ENCODE data around the gene CEACAM5.

CEACAM5 gene

GRCh38 chr19:41694831-41695635 is 13.4 kb upstream of the CEACAM5 start:
- CTCF ChIA-PET, result interaction anchor here (1.8 to 2.2 kb wide), 2 partner anchors 11 to 53 kb away, joined by 4 to 6 read pairs; no protein-coding TSS in a partner anchor
- TF ChIP-seq CTCF (IDR thresholded peaks at IDR 0.05; ENCODE audit: control extremely low read depth, extremely low read depth, low read depth, missing control alignments), result no peak

DNA sequence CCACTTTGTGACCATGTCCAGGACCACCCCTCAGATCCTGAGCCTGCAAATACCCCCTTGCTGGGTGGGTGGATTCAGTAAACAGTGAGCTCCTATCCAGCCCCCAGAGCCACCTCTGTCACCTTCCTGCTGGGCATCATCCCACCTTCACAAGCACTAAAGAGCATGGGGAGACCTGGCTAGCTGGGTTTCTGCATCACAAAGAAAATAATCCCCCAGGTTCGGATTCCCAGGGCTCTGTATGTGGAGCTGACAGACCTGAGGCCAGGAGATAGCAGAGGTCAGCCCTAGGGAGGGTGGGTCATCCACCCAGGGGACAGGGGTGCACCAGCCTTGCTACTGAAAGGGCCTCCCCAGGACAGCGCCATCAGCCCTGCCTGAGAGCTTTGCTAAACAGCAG is 12.7 kb upstream of the CEACAM5 start:
- DNase-seq (ENCODE audit: extremely low spot score), result no peak
- ChIA-PET POLR2A (no interaction called here), CTCF (interaction anchor here (2.2 to 2.3 kb wide), 2 partner anchors 11 to 54 kb away, joined by 6 to 7 read pairs; no protein-coding TSS in a partner anchor)

More at GRCh38 chr19:41694831-41695635, 13.4 kb upstream of the CEACAM5 start:
- POLR2A ChIA-PET, result no interaction called here
- no peak for DNase-seq (ENCODE audit: extremely low spot score)

GRCh38 chr19:41696402-41697197 is 11.8 kb upstream of the CEACAM5 start:
- DNase-seq (ENCODE audit: extremely low spot score), result no peak
- ChIA-PET CTCF (interaction anchor here (1.3 to 2.3 kb wide), 4 partner anchors 10 to 99 kb away, joined by 3 to 7 read pairs (median 4); no protein-coding TSS in a partner anchor), POLR2A (no interaction called here)
- TF ChIP-seq CTCF (IDR thresholded peaks at IDR 0.05; ENCODE audit: control extremely low read depth, extremely low read depth, low read depth, missing control alignments), result no peak

More for the DNA sequence above, 12.7 kb upstream of the CEACAM5 start:
- no peak for TF ChIP-seq CTCF (IDR thresholded peaks at IDR 0.05; ENCODE audit: control extremely low read depth, extremely low read depth, low read depth, missing control alignments)

GRCh38 chr19:41697198-41697855 is 11.1 kb upstream of the CEACAM5 start:
- no peak for TF ChIP-seq CTCF (IDR thresholded peaks at IDR 0.05; ENCODE audit: control extremely low read depth, extremely low read depth, low read depth, missing control alignments)
- POLR2A ChIA-PET, result no interaction called here
- DNase-seq (ENCODE audit: extremely low spot score), result no peak
- CTCF ChIA-PET, result interaction anchor here (1.3 to 2.6 kb wide), 5 partner anchors 10 to 100 kb away, joined by 3 to 10 read pairs (median 6); no protein-coding TSS in a partner anchor

DNA sequence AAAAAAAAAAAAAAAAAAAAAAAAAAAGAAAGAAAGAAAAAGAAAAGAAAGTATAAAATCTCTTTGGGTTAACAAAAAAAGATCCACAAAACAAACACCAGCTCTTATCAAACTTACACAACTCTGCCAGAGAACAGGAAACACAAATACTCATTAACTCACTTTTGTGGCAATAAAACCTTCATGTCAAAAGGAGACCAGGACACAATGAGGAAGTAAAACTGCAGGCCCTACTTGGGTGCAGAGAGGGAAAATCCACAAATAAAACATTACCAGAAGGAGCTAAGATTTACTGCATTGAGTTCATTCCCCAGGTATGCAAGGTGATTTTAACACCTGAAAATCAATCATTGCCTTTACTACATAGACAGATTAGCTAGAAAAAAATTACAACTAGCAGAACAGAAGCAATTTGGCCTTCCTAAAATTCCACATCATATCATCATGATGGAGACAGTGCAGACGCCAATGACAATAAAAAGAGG is 9.6 kb upstream of the CEACAM5 start:
- peak; percentile 48 for DNase-seq (ENCODE audit: extremely low spot score)
- TF ChIP-seq CTCF (IDR thresholded peaks at IDR 0.05; ENCODE audit: control extremely low read depth, extremely low read depth, low read depth, missing control alignments), result no peak
- ChIA-PET CTCF (interaction anchor here (0.7 to 2.6 kb wide), 4 partner anchors 8 to 57 kb away, joined by 3 to 10 read pairs (median 4); no protein-coding TSS in a partner anchor), POLR2A (no interaction called here)

Data from GM10248 (cell line).